SK-N-SH (cell line): ENCODE results near the gene TFCP2L1. TPM values are rescaled to one million over a fixed set of nuclear protein-coding genes. Genes with fewer than 3 reads are reported as not detected.

Experiments
- CTCF ChIA-PET: fragments of 300-600, 350-600 bp; formaldehyde crosslinking; extraction: SDS; loops from one replicate; lab custom pipeline; 2021; lab: Yijun Ruan, JAX
- POLR2A ChIA-PET: fragments of 350-600 bp; sonication (Branson Sonifier 250); formaldehyde crosslinking; extraction: SDS; loops from one replicate; lab custom pipeline; 2020; ENCODE audit warnings: antibody characterized with exemption, inconsistent platforms; lab: Yijun Ruan, JAX
- DNase-seq: peaks from one replicate; pipeline ENCODE4 v3.0.0; 2012
- H2AFZ ChIP-seq: fragments of 200-600 bp; sonication (generic); 2 replicates; pipeline ENCODE4 v1.8.1; 2016; ENCODE audit warnings: antibody characterized with exemption, mild to moderate bottlenecking, low read depth
- H3F3A ChIP-seq: fragments of 200-600 bp; sonication (generic); replicated peaks from 2 replicates; pipeline ENCODE3; 2016; ENCODE audit warnings: antibody characterized with exemption, mild to moderate bottlenecking; ENCODE audit not compliant: insufficient read depth
- H3K27ac ChIP-seq, 2 experiments: fragments of 200-500 bp in 1 of 2; fragments of 200-600 bp in 1 of 2; sonication (Bioruptor generic) in 1 of 2; sonication (generic), shearing (Covaris generic) in 1 of 2; 2 replicates each; pipeline versions ENCODE4 v1.5.1 to v1.6.1; 2014 to 2016; ENCODE audit warnings: low read depth in 2 of 2, inconsistent platforms in 1 of 2, low read length in 1 of 2, mild to moderate bottlenecking in 1 of 2, mixed read lengths in 1 of 2
- H3K27me3 ChIP-seq: fragments of 200-600 bp; sonication (generic), shearing (Covaris generic); 2 replicates; pipeline ENCODE4 v1.6.1; 2016; ENCODE audit warnings: mixed run types; ENCODE audit not compliant: insufficient read depth
- H3K36me3 ChIP-seq, 2 experiments: fragments of 200-500 bp in 1 of 2; fragments of 200-600 bp in 1 of 2; sonication (Bioruptor generic) in 1 of 2; sonication (generic) in 1 of 2; replicated peaks in 1 of 2; 2 replicates each; pipeline versions ENCODE3 to v1.5.1; 2014 to 2016; ENCODE audit warnings: low read length in 1 of 2, mild to moderate bottlenecking in 1 of 2; ENCODE audit not compliant: insufficient read depth in 2 of 2, control insufficient read depth in 1 of 2
- H3K4me1 ChIP-seq, 2 experiments: fragments of 200-500 bp in 1 of 2; fragments of 200-600 bp in 1 of 2; sonication (Bioruptor generic) in 1 of 2; sonication (generic), shearing (Covaris generic) in 1 of 2; 2 replicates each; pipeline versions ENCODE4 v1.5.1 to v1.6.1; 2014 to 2016; ENCODE audit warnings: low read depth in 1 of 2, low read length in 1 of 2, mixed run types in 1 of 2; ENCODE audit not compliant: insufficient read depth in 2 of 2, control insufficient read depth in 1 of 2
- H3K4me2 ChIP-seq: fragments of 200-600 bp; sonication (generic), shearing (Covaris generic); 2 replicates; pipeline ENCODE4 v1.6.1; 2017; ENCODE audit warnings: mixed run types
- H3K4me3 ChIP-seq, 2 experiments: fragments of 200-500 bp in 1 of 2; fragments of 200-600 bp in 1 of 2; sonication (Bioruptor generic) in 1 of 2; sonication (generic), shearing (Covaris generic) in 1 of 2; 2 replicates each; pipeline versions ENCODE4 v1.5.1 to v1.8.1; 2014 to 2016; ENCODE audit warnings: low read depth in 2 of 2, inconsistent platforms in 1 of 2, low read length in 1 of 2, mild to moderate bottlenecking in 1 of 2, mixed read lengths in 1 of 2, moderate library complexity in 1 of 2
- H3K79me2 ChIP-seq: fragments of 200-600 bp; sonication (generic); 2 replicates; pipeline ENCODE4 v1.8.1; 2017; ENCODE audit warnings: mild to moderate bottlenecking; ENCODE audit not compliant: insufficient read depth
- H3K9ac ChIP-seq: fragments of 200-600 bp; sonication (generic); 2 replicates; pipeline ENCODE4 v1.6.1; 2017; ENCODE audit warnings: mixed run types
- H3K9me2 ChIP-seq: fragments of 200-600 bp; sonication (generic); 2 replicates; pipeline ENCODE4 v1.6.1; 2017; ENCODE audit warnings: mixed run types
- H3K9me3 ChIP-seq: fragments of 200-600 bp; sonication (generic); 2 replicates; pipeline ENCODE4 v1.6.1; 2017; ENCODE audit warnings: mixed run types, mild to moderate bottlenecking, moderate library complexity
- H4K20me1 ChIP-seq: fragments of 200-600 bp; sonication (generic); 2 replicates; pipeline ENCODE4 v1.6.1; 2017; ENCODE audit warnings: mild to moderate bottlenecking, mixed run types; ENCODE audit not compliant: insufficient read depth
- ELF1 ChIP-seq: IDR thresholded peaks from 2 replicates; pipeline ENCODE4 v1.4.0; 2012
- GATA2 ChIP-seq: sonication (generic); formaldehyde crosslinking; IDR thresholded peaks from 2 replicates; pipeline ENCODE4 v1.5.0; 2020; ENCODE audit warnings: mild to moderate bottlenecking, missing genetic modification reagents
- JUND ChIP-seq: IDR thresholded peaks from 2 replicates; pipeline ENCODE4 v1.4.0; 2012
- MEF2A ChIP-seq: IDR thresholded peaks from 2 replicates; pipeline ENCODE4 v1.4.0; 2012; ENCODE audit warnings: low read depth, borderline replicate concordance
- MXI1 ChIP-seq: IDR thresholded peaks from 2 replicates; pipeline ENCODE4 v1.6.1; 2012; ENCODE audit warnings: mild to moderate bottlenecking, low read depth, low read length, improper control_type of control experiment
- NFIC ChIP-seq: IDR thresholded peaks from 2 replicates; pipeline ENCODE4 v1.4.0; 2012; ENCODE audit warnings: borderline replicate concordance
- NRF1 ChIP-seq: IDR thresholded peaks from 2 replicates; pipeline ENCODE4 v1.6.1; 2012; ENCODE audit warnings: low read depth, mild to moderate bottlenecking, low read length
- PBX3 ChIP-seq: IDR thresholded peaks from 2 replicates; pipeline ENCODE4; 2012
- RAD21 ChIP-seq: IDR thresholded peaks from 2 replicates; pipeline ENCODE4 v1.6.1; 2012; ENCODE audit warnings: mild to moderate bottlenecking, low read length
- RCOR1 ChIP-seq: fragments of 150-350 bp; IDR thresholded peaks from 2 replicates; pipeline ENCODE4 v1.6.1; 2017; ENCODE audit warnings: antibody characterized with exemption, low read length
- REST ChIP-seq: IDR thresholded peaks from 2 replicates; pipeline ENCODE4 v1.6.1; 2012; ENCODE audit warnings: mild to moderate bottlenecking, low read depth, low read length, moderate library complexity
- SIN3A ChIP-seq: IDR thresholded peaks from 2 replicates; pipeline ENCODE4 v1.6.1; 2012; ENCODE audit warnings: low read depth, mild to moderate bottlenecking, low read length, moderate library complexity, borderline replicate concordance
- SMC3 ChIP-seq: IDR thresholded peaks from 2 replicates; pipeline ENCODE4 v1.6.1; 2012; ENCODE audit warnings: low read depth, low read length, improper control_type of control experiment
- TAF1 ChIP-seq: IDR thresholded peaks from 2 replicates; pipeline ENCODE4 v1.6.1; 2012; ENCODE audit warnings: low read depth, mild to moderate bottlenecking, low read length, moderate library complexity, borderline replicate concordance
- TEAD4 ChIP-seq: IDR thresholded peaks from 2 replicates; pipeline ENCODE4 v1.4.0; 2012; ENCODE audit warnings: mild to moderate bottlenecking, borderline replicate concordance; ENCODE audit not compliant: insufficient read depth
- USF2 ChIP-seq: fragments of 150-350 bp; IDR thresholded peaks from 2 replicates; pipeline ENCODE4 v1.6.1; 2017; ENCODE audit warnings: antibody characterized with exemption, low read length, low read depth, borderline replicate concordance
- ZBTB33 ChIP-seq: IDR thresholded peaks from 2 replicates; pipeline ENCODE4 v1.4.0; 2012; ENCODE audit warnings: low read depth, borderline replicate concordance
- WGBS: methylation state at CpG from one replicate; pipeline ENCODE4 v1.1.6; 2017; ENCODE audit warnings: low lambda C conversion rate; 5-methylcytosine and 5-hydroxymethylcytosine counted together
- polyA plus RNA-seq, 3 experiments: library from polyadenylated mRNA; depleted of rRNA; stranded (reverse); fragments of >200 nt; gene quantifications; 2 replicates each; pipeline ENCODE4 v1.2.3, GENCODE V29; 2012

Gene TFCP2L1
- polyA plus RNA-seq, 1 of the 3 experiments (the other 2 are of a cell fraction), result not detected

- no peaks in the 10 kb centered on the region for H3K79me2 ChIP-seq
- POLR2A ChIA-PET, result no interaction called here
- H3F3A ChIP-seq, result no peaks in the 10 kb centered on the region
- H2AFZ ChIP-seq, result no peak overlapping the region
- CTCF ChIA-PET, result interaction anchor here (0.7 to 2.0 kb wide), 3 partner anchors 57 to 544 kb away, joined by 3 to 6 read pairs (median 5); no protein-coding TSS in a partner anchor
- TF ChIP-seq MEF2A (no peak), REST (no peak), RAD21 (no peak), TEAD4 (no peak), ELF1 (no peak), JUND (no peak), PBX3 (no peak), NRF1 (no peak), GATA2 (CRISPR knock-in tag) (no peak), SMC3 (no peak), SIN3A (no peak), USF2 (no peak)
- H3K9me2 ChIP-seq, result no peaks in the 10 kb centered on the region
- no peak for DNase-seq
- no peak overlapping the region for H3K4me2 ChIP-seq
- H4K20me1 ChIP-seq, result no peaks in the 10 kb centered on the region
- H3K4me3 ChIP-seq, result no peak overlapping the region
- WGBS, result 53% methylated on average over 5 of the region's 6 CpGs
- H3K36me3 ChIP-seq, result no peaks in the 10 kb centered on the region
- no peak overlapping the region for H3K27ac ChIP-seq
- H3K27me3 ChIP-seq, result peaks cover 19% of the 10 kb centered on the region; the same call in 1 of the 2 replicates
- no peak overlapping the region for H3K9ac ChIP-seq
- no peaks in the 10 kb centered on the region for H3K9me3 ChIP-seq
- peaks cover 0 to 10% of the 10 kb centered on the region in 2 experiments; a peak in 1 of 4 replicates for H3K4me1 ChIP-seq
Measured at GRCh38 chr2:121240436-121240835, 44.6 kb downstream of the TFCP2L1 start.

GRCh38 chr2:121239969-121240368 lies 45.0 kb downstream of the TFCP2L1 start:
- no peak for DNase-seq
- no peak overlapping the region for H3K27ac ChIP-seq
- ChIA-PET CTCF (interaction anchor here (0.7 to 2.0 kb wide), 2 partner anchors 57 to 116 kb away, joined by 5 to 6 read pairs; no protein-coding TSS in a partner anchor), POLR2A (no interaction called here)
- no peak overlapping the region for H3K4me2 ChIP-seq
- peaks cover 0 to 10% of the 10 kb centered on the region in 2 experiments; a peak in 1 of 4 replicates for H3K4me1 ChIP-seq
- H4K20me1 ChIP-seq, result no peaks in the 10 kb centered on the region
- H3K36me3 ChIP-seq, result no peaks in the 10 kb centered on the region
- no peaks in the 10 kb centered on the region for H3K79me2 ChIP-seq
- H3K9me2 ChIP-seq, result no peaks in the 10 kb centered on the region
- H3K27me3 ChIP-seq, result peaks cover 19% of the 10 kb centered on the region; the same call in 1 of the 2 replicates
- H3K4me3 ChIP-seq, result no peak overlapping the region
- 32% methylated on average over 5 of the region's 5 CpGs for WGBS
- H3F3A ChIP-seq, result no peaks in the 10 kb centered on the region
- no peak overlapping the region for H2AFZ ChIP-seq
- no peak overlapping the region for H3K9ac ChIP-seq
- no peaks in the 10 kb centered on the region for H3K9me3 ChIP-seq
- TF ChIP-seq NFIC (no peak), RCOR1 (no peak), TAF1 (no peak), MXI1 (no peak), ZBTB33 (no peak), REST (no peak)
